Skeletal muscle satellite cell (primary cell): Measurements from ENCODE around the gene RANBP9.

Experiments used
- H3K27me3 ChIP-seq: 2 replicates; pipeline ENCODE4 v1.7.0; 2013; ENCODE audit warnings: low read length; ENCODE audit not compliant: control insufficient read depth, insufficient read depth
- H3K36me3 ChIP-seq: 2 replicates; pipeline ENCODE4 v1.7.0; 2013; ENCODE audit warnings: mild to moderate bottlenecking, control low read depth, low read length; ENCODE audit not compliant: insufficient read depth
- H3K4me1 ChIP-seq: 2 replicates; pipeline ENCODE4 v1.7.0; 2013; ENCODE audit warnings: low read length; ENCODE audit not compliant: control insufficient read depth, insufficient read depth
- H3K4me2 ChIP-seq: 2 replicates; pipeline ENCODE4 v1.7.0; 2013; ENCODE audit warnings: mild to moderate bottlenecking, low read length
- H3K4me3 ChIP-seq: 2 replicates; pipeline ENCODE4 v1.7.0; 2013; ENCODE audit warnings: low read length
- H3K9ac ChIP-seq: 2 replicates; pipeline ENCODE4 v1.7.0; 2013; ENCODE audit warnings: mild to moderate bottlenecking, low read depth, low read length, moderate library complexity
- H3K9me3 ChIP-seq: replicated peaks from 2 replicates; pipeline ENCODE4 v1.7.0; 2013; ENCODE audit warnings: mild to moderate bottlenecking, control low read depth, low read length

The RANBP9 gene

GRCh38 chr6:13674533-13675190 is 37.0 kb downstream of the RANBP9 start:
- H3K27me3 ChIP-seq, result no peaks in the 10 kb centered on the region
- no peaks in the 10 kb centered on the region for H3K36me3 ChIP-seq
- no peak overlapping the region for H3K9ac ChIP-seq
- H3K4me1 ChIP-seq, result no peaks in the 10 kb centered on the region
- H3K4me3 ChIP-seq, result no peak overlapping the region
- no peak overlapping the region for H3K4me2 ChIP-seq
- H3K9me3 ChIP-seq, result no peaks in the 10 kb centered on the region

- Histone ChIP-seq H3K4me3 (no peak overlapping the region), H3K4me1 (no peaks in the 10 kb centered on the region), H3K36me3 (no peaks in the 10 kb centered on the region), H3K9me3 (no peaks in the 10 kb centered on the region), H3K27me3 (no peaks in the 10 kb centered on the region), H3K9ac (no peak overlapping the region), H3K4me2 (no peak overlapping the region)
These were observed 37.7 kb downstream of the RANBP9 start for GRCh38 chr6:13673825-13674444.

DNA sequence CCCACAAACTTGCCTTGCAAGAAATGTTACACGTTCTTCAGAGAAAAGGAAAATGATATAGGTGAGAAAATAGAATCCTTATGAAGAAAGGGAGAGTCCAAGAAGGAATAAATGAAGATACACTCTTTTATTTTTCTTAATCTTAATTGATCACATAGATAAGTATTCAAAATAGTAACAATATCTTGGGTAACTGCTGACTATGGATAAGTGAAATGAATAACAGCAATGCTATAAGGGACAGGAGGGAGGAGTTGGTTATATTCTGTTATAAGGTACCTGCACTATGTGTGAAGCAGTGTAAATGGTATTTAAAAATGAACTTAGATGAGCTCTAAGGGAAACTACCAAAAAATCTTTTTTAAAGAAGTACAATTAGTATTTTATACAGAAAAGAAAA is 38.3 kb downstream of the RANBP9 start:
- Histone ChIP-seq H3K9me3 (no peaks in the 10 kb centered on the region), H3K4me2 (no peak overlapping the region), H3K36me3 (no peaks in the 10 kb centered on the region), H3K4me1 (no peaks in the 10 kb centered on the region), H3K9ac (no peak overlapping the region), H3K27me3 (no peaks in the 10 kb centered on the region), H3K4me3 (no peak overlapping the region)

DNA sequence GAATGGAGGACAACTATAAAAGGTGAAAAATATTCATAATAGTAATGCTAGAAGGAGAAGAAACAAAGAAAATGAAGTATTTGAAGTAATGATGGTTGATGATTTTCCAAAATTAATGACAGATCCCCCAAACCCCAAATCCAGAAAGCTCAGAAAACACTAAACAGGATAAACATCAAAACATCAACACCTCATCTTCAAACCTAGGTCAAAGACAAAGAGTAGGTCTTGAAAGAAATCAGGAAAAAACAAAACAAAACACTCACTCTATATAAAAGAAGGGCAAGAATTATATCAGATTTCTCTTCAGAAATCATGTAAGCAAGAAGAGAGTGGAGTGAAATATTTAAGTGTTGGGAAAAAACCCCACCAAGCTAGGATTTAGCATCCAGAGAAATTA is 38.7 kb downstream of the RANBP9 start:
- Histone ChIP-seq H3K4me1 (no peaks in the 10 kb centered on the region), H3K4me3 (no peak overlapping the region), H3K36me3 (no peaks in the 10 kb centered on the region), H3K9me3 (no peaks in the 10 kb centered on the region), H3K4me2 (no peak overlapping the region), H3K9ac (no peak overlapping the region), H3K27me3 (no peaks in the 10 kb centered on the region)

DNA sequence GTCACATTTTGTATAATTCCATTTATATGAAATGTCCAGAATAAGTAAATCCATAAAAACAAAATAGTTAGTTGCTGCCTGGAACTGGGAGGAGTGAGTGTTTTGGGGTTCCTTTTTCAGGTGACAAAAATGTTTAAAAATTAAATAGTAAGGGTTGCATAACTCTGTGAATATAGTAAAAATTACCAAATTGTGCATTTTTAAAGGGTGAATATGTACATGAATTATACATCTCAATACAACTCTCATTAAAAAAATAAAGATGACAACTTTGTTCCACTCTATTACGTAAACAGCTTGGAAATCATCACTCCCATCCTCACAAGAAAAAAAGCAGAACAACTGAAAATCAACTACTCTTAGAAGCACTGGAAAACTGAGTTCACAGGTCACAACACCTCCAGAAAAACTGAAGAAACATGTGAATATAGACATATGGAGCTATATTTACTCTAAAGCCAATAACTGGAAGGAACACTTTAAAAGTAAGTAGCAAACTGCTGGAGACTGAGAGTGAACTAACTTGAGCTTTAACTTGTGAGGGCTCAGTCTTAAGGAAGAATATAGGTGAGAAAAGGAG is 40.0 kb downstream of the RANBP9 start:
- Histone ChIP-seq H3K4me2 (no peak overlapping the region), H3K36me3 (no peaks in the 10 kb centered on the region), H3K9ac (no peak overlapping the region), H3K4me1 (peaks cover 8% of the 10 kb centered on the region), H3K9me3 (no peaks in the 10 kb centered on the region), H3K27me3 (no peaks in the 10 kb centered on the region), H3K4me3 (no peak overlapping the region)

- no peak overlapping the region for H3K9ac ChIP-seq
- H3K27me3 ChIP-seq, result no peaks in the 10 kb centered on the region
- H3K4me1 ChIP-seq, result peaks cover 13% of the 10 kb centered on the region
- H3K4me2 ChIP-seq, result no peak overlapping the region
- no peak overlapping the region for H3K4me3 ChIP-seq
- no peaks in the 10 kb centered on the region for H3K9me3 ChIP-seq
- no peaks in the 10 kb centered on the region for H3K36me3 ChIP-seq
These were observed 42.2 kb downstream of the RANBP9 start for GRCh38 chr6:13669476-13669875.

DNA sequence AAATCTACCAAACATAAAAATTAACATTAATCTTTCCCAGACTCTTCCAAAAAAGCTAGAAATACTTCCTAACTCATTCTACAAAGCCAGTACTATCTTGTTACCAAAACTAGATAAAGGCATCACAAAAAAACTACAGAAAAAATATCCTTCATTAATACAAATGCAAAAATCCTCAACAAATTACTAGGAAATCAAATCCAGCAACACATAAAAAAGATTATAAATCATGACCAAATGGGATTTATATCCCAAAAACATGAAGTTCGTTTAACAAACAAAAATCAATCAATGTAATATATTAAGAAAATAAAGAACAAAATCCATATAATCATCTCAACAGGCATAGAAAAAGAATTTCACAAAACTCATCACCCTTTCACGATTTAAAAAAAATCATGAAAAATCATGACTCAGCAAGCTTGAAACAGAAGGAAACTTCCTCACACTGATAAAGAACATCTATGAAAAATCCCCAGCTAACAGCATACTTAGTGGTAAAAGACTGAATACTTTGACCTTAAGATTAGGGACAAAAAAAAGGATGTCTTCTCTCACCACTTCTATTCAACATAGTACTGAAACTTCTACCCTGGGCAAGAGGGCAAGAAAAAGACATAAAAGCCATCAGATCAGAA is 43.2 kb downstream of the RANBP9 start:
- Histone ChIP-seq H3K4me3 (no peak overlapping the region), H3K36me3 (no peaks in the 10 kb centered on the region), H3K27me3 (no peaks in the 10 kb centered on the region), H3K9me3 (no peaks in the 10 kb centered on the region), H3K4me1 (peaks cover 13% of the 10 kb centered on the region), H3K9ac (no peak overlapping the region), H3K4me2 (no peak overlapping the region)

DNA sequence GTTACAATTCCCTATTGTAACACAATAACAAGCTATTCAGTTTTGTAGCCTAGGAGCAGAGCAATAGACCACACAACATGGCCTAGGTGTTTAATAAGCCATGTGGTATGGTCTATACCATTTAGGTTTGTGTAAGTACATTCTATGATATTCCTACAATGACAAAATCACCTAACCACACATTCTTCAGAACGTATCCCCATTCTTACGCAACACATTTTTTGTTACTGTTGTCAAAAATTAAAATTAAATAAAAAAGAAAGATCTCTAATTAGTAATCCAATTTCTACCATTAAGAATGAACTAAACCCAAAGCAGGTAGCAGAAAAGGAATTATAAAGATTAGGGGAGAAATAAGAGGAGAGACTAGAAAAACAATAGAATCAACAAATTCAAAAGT is 44.0 kb downstream of the RANBP9 start:
- H3K4me1 ChIP-seq, result peaks cover 13% of the 10 kb centered on the region

GRCh38 chr6:13666194-13667105 is 45.2 kb downstream of the RANBP9 start:
- H3K4me1 ChIP-seq, result peaks cover 13% of the 10 kb centered on the region

More for the DNA sequence above, 44.0 kb downstream of the RANBP9 start:
- Histone ChIP-seq H3K9me3 (no peaks in the 10 kb centered on the region), H3K36me3 (no peaks in the 10 kb centered on the region), H3K27me3 (no peaks in the 10 kb centered on the region), H3K9ac (no peak overlapping the region), H3K4me3 (no peak overlapping the region), H3K4me2 (no peak overlapping the region)

DNA sequence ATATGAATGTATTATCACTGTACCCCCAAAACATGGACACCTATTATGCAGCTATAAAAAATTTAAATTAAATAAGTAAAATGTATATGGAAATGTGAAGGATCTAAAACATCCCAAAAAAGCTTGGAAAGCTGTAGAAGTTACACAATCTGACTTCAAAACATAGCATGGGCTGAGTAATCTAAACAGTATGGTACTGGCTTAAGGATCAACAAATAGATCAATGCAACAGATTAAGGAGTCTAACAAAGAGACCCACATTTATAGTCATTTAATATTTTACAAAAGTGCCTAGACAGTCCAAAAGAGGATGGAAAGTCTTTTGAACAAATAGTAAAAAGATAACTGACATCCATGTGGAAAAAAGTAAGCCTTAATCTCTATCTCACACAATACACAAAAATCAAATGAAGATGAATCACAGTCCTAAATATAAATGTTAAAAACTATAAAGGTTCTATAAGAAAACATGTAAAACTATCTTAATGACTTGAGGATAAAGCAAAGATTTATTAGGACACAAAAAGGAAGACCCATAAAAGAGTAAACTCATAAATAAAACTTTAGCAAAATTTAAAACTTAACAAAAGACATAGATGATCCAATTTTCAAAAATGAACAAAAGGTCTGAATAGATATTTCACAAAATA is 46.8 kb downstream of the RANBP9 start:
- no peak overlapping the region for H3K9ac ChIP-seq
- H3K4me3 ChIP-seq, result no peak overlapping the region
- peaks cover 13% of the 10 kb centered on the region for H3K4me1 ChIP-seq
- H3K36me3 ChIP-seq, result no peaks in the 10 kb centered on the region
- no peaks in the 10 kb centered on the region for H3K27me3 ChIP-seq
- H3K9me3 ChIP-seq, result no peaks in the 10 kb centered on the region
- no peak overlapping the region for H3K4me2 ChIP-seq

More at GRCh38 chr6:13666194-13667105, 45.2 kb downstream of the RANBP9 start:
- H3K4me2 ChIP-seq, result no peak overlapping the region
- no peaks in the 10 kb centered on the region for H3K27me3 ChIP-seq
- no peak overlapping the region for H3K4me3 ChIP-seq
- H3K36me3 ChIP-seq, result no peaks in the 10 kb centered on the region
- H3K9me3 ChIP-seq, result no peaks in the 10 kb centered on the region
- no peak overlapping the region for H3K9ac ChIP-seq
